HepG2 (cell line): ENCODE data around the gene PRKN. TPM values are rescaled to one million over a fixed set of nuclear protein-coding genes. Genes with fewer than 3 reads are reported as not detected.

Source experiments
- ATAC-seq: fragments of 200-7000 bp; cut with Tn5 transposase; 3 replicates; pipeline ENCODE4 v1.9.1; 2020; ENCODE audit warnings: mild to moderate bottlenecking, moderate library complexity
- BruUV-seq: library from RNA; stranded (reverse); fragments of 400-500 nt; replicated peaks from 2 replicates; lab custom pipeline; 2021; lab: Mats Ljungman, UMichigan
- CTCF ChIA-PET: fragments of 300-600 bp; formaldehyde crosslinking; extraction: SDS; loops from one replicate; lab custom pipeline; 2021; ENCODE audit warnings: low total read pairs, inconsistent platforms, low intra/inter-chr PET ratio; lab: Yijun Ruan, JAX
- POLR2A ChIA-PET: fragments of 350-600 bp; sonication (Branson Sonifier 250); formaldehyde crosslinking; loops from one replicate; lab custom pipeline; 2020; ENCODE audit warnings: antibody characterized with exemption, inconsistent platforms; lab: Yijun Ruan, JAX
- DNase-seq: peaks from one replicate; pipeline ENCODE4 v3.0.0-alpha.2; 2015; ENCODE audit warnings: low spot score
- FAIRE-seq: peaks from 3 replicates; lab custom pipeline; 2011; peaks lifted over from hg19 to GRCh38; lab: Jason Lieb, UNC
- H2AFZ ChIP-seq: one replicate; pipeline ENCODE4 v1.6.1; 2011; ENCODE audit warnings: low read length, inconsistent platforms
- H3K27ac ChIP-seq: fragments of 300-600 bp; 3 replicates; pipeline ENCODE4 v1.8.0; 2011; ENCODE audit warnings: mixed run types, mild to moderate bottlenecking, mixed read lengths, low read length, inconsistent platforms; ENCODE audit not compliant: insufficient read depth; ENCODE audit errors: extremely low read length
- H3K27me3 ChIP-seq, 2 experiments: fragments of 200-600 bp in 1 of 2; 2 replicates in 1 of 2; 3 replicates in 1 of 2; pipeline versions ENCODE4 v1.6.0 to v1.8.0; 2011; ENCODE audit warnings: low read length in 2 of 2, mild to moderate bottlenecking in 2 of 2, moderate library complexity in 2 of 2, inconsistent platforms in 1 of 2; ENCODE audit not compliant: insufficient read depth in 2 of 2, control insufficient read depth in 1 of 2
- H3K36me3 ChIP-seq, 2 experiments: fragments of 200-600 bp in 1 of 2; replicated peaks in 1 of 2; 2 replicates in 1 of 2; 3 replicates in 1 of 2; pipeline versions ENCODE4 v1.5.1 to v1.8.0; 2011; ENCODE audit warnings: low read length in 2 of 2, inconsistent platforms in 1 of 2; ENCODE audit not compliant: insufficient read depth in 2 of 2, control insufficient read depth in 1 of 2
- H3K4me1 ChIP-seq: 2 replicates; pipeline ENCODE4 v1.5.1; 2012; ENCODE audit warnings: low read length, inconsistent platforms; ENCODE audit not compliant: insufficient read depth
- H3K4me2 ChIP-seq: 2 replicates; pipeline ENCODE4 v1.6.0; 2011; ENCODE audit warnings: low read depth, low read length, inconsistent platforms
- H3K4me3 ChIP-seq, 3 experiments: fragments of 200-600 bp in 1 of 3; sonication (generic), shearing (Covaris generic) in 1 of 3; replicated peaks in 1 of 3; 2 replicates each; pipeline ENCODE4 v1.5.1; 2011 to 2016; ENCODE audit warnings: low read length in 3 of 3, inconsistent platforms in 2 of 3, low read depth in 2 of 3, mild to moderate bottlenecking in 2 of 3, control low read depth in 1 of 3, mixed read lengths in 1 of 3; ENCODE audit not compliant: insufficient read depth in 1 of 3
- H3K79me2 ChIP-seq: one replicate; pipeline ENCODE4 v1.6.1; 2011; ENCODE audit warnings: low read length, inconsistent platforms; ENCODE audit not compliant: insufficient read depth
- H3K9ac ChIP-seq: 2 replicates; pipeline ENCODE4 v1.6.0; 2011; ENCODE audit warnings: mild to moderate bottlenecking, low read depth, low read length, inconsistent platforms; ENCODE audit not compliant: insufficient read depth
- H3K9me3 ChIP-seq: 2 replicates; pipeline ENCODE4 v1.5.1; 2012; ENCODE audit warnings: mild to moderate bottlenecking, low read length
- H4K20me1 ChIP-seq: 2 replicates; pipeline ENCODE4 v1.6.0; 2011; ENCODE audit warnings: inconsistent platforms, mild to moderate bottlenecking, low read length, moderate library complexity; ENCODE audit not compliant: insufficient read depth
- DNMT3B ChIP-seq: conservative IDR thresholded peaks from 2 replicates; pipeline ENCODE4 v1.6.1; 2016; ENCODE audit warnings: missing biosample characterization, control low read depth
- TARDBP ChIP-seq: sonication (generic); formaldehyde crosslinking; IDR thresholded peaks from 2 replicates; pipeline ENCODE4 v1.8.0; 2022; ENCODE audit warnings: mild to moderate bottlenecking, missing genetic modification reagents
- ZFP36 ChIP-seq: fragments of 150-350 bp; IDR thresholded peaks from 2 replicates; pipeline ENCODE4 v1.6.1; 2018; ENCODE audit warnings: borderline replicate concordance, low read length, low read depth; ENCODE audit not compliant: partially characterized antibody
- ZFP90 ChIP-seq: sonication (generic); formaldehyde crosslinking; IDR thresholded peaks from 2 replicates; pipeline ENCODE4 v1.8.0; 2022; ENCODE audit warnings: missing genetic modification reagents, mild to moderate bottlenecking, inconsistent platforms, borderline replicate concordance
- ZNF3 ChIP-seq: IDR thresholded peaks from 2 replicates; pipeline ENCODE4 v1.7.0; 2017; ENCODE audit warnings: inconsistent platforms
- ZNF773 ChIP-seq: sonication (generic); formaldehyde crosslinking; IDR thresholded peaks from 2 replicates; pipeline ENCODE4 v1.4.0; 2020; ENCODE audit warnings: missing genetic modification reagents, borderline replicate concordance
- ZSCAN30 ChIP-seq: sonication (generic); formaldehyde crosslinking; IDR thresholded peaks from 2 replicates; pipeline ENCODE4 v1.5.0; 2020; ENCODE audit warnings: mild to moderate bottlenecking, missing genetic modification reagents
- WGBS: methylation state at CpG from one replicate; pipeline ENCODE4 v1.1.6; 2017; ENCODE audit warnings: low lambda C conversion rate; 5-methylcytosine and 5-hydroxymethylcytosine counted together
- in situ Hi-C: cut with HindIII; loops from 2 replicates; pipeline ENCODE4 v1.10.0; 2017; ENCODE audit warnings: low pct_unique_long_range_greater_than_20kb; ENCODE audit not compliant: extremely low pct_ligation_motif_present
- intact Hi-C: fragments of 100-400 bp; cut with micrococcal nuclease; formaldehyde crosslinking; loops from one replicate; pipeline ENCODE4 v1.10.0; 2022; ENCODE audit not compliant: unreplicated experiment
- polyA plus RNA-seq, 8 experiments: library from polyadenylated mRNA; depleted of rRNA in 3 of 8; stranded (reverse) in 7 of 8; unstranded in 1 of 8; fragments of >200 nt; fragmentation: Illumina TruSeq in 4 of 8; extraction: Trizol in 4 of 8; gene quantifications; 2 replicates each; pipeline versions ENCODE4 v1.2.1 to v1.2.3, GENCODE V29; 2011 to 2016; ENCODE audit warnings: low read depth in 4 of 8, missing spikeins in 1 of 8, mixed read lengths in 1 of 8; ENCODE audit not compliant: insufficient read depth in 1 of 8
- total RNA-seq, 5 experiments: library from RNA; depleted of rRNA; stranded (reverse); fragments of >200 nt; fragmentation: Illumina TruSeq; extraction: Trizol; gene quantifications; 2 replicates each; pipeline ENCODE4 v1.2.3, GENCODE V29; 2016; ENCODE audit warnings: low read depth in 1 of 5
- TF ChIP-seq, protein P1 (sequence below): sonication (generic); formaldehyde crosslinking; IDR thresholded peaks from 2 replicates; pipeline ENCODE4 v1.4.0; 2020; ENCODE audit warnings: missing genetic modification reagents
- TF ChIP-seq, protein P2 (sequence below): fragments of 450-650 bp; IDR thresholded peaks from 2 replicates; pipeline ENCODE4 v1.6.1; 2016
- TF ChIP-seq, protein P3 (sequence below): IDR thresholded peaks from 2 replicates; pipeline ENCODE4 v1.6.1; 2016; ENCODE audit warnings: mild to moderate bottlenecking, missing biosample characterization, missing genetic modification reagents

The PRKN gene
- total and polyA plus RNA-seq, 2 of the 13 experiments (the other 11 are each of a cell fraction or from before 2014, with no cell fraction given): 0.31 to 0.44 TPM

DNA sequence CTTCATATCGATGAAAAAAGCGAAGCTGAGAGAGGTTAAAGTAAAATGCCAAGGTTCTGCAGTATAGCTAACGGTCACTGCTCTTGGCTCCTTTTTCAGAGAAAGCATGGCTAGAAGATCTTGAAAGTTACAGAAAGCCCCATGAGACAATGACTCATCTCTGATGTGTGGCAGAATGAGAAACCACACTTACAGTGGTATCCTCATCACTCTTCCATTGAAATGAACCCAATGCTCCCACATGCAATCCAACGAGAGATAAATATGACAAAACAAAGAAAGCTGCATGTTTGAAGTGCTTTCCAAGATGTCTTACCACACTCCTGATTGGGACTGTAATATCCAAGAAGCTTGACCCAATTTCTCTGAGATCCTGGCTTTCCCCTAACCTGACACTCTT, 694.9 kb downstream of the PRKN start:
- no peaks in the 10 kb centered on the region for H3K4me1 ChIP-seq
- no peak overlapping the region for H3K27ac ChIP-seq
- WGBS: 14% methylated on average over 4 of the region's 4 CpGs
- H3K4me2 ChIP-seq: no peak overlapping the region
- intact Hi-C loops: no loop called here
- no peaks in the 10 kb centered on the region for H3K36me3 ChIP-seq
- no peak overlapping the region for H3K9ac ChIP-seq
- ChIA-PET CTCF (no interaction called here), POLR2A (no interaction called here)
- no peaks in the 10 kb centered on the region for H4K20me1 ChIP-seq
- H3K27me3 ChIP-seq: no peaks in the 10 kb centered on the region
- FAIRE-seq (no peak), ATAC-seq (no peak), DNase-seq (no peak)
- no peak overlapping the region for H2AFZ ChIP-seq
- no peaks in the 10 kb centered on the region for H3K9me3 ChIP-seq
- no TSS peak for BruUV-seq
- TF ChIP-seq DNMT3B: no peak
- TF ChIP-seq ZFP90 (CRISPR knock-in tag): no peak
- no peak overlapping the region for H3K4me3 ChIP-seq
- in situ Hi-C loops: no loop called here
- no peaks in the 10 kb centered on the region for H3K79me2 ChIP-seq

DNA sequence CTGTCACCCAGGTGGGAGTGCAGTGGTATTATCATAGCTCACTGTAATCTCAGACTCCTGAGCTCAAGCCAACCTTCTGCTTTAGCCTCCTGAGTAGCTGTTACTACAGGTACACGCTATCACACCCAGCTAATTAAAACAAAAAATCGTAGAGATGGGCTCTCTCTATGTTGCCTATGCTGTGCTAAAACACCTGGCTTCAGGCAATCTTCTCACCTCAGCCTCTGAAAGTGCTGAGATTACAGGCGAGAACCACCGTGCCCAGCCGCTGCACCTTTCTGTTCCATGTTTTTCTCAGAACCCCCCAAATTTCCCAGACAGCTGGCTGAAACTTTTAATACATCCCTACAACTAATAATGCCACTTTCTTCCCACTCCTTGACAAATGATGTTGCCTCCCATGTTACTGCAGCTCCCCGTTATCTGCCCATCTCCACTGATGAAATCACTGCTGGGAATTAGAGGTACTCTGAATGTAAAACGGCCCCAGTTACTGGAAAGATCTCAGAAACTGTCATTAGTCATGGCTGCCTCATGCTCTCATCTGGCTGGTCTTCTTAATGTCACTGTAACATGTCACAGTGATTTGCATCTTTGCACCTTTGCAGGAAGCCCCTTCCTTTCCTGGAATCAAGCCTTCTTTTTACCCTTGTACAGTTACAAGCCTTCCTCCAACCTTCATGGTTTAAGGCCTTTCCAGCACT, 697.5 kb downstream of the PRKN start:
- WGBS: 41% methylated on average over 7 of the region's 7 CpGs
- Histone ChIP-seq H3K9ac (no peak overlapping the region), H3K4me3 (no peak overlapping the region), H3K27ac (no peak overlapping the region)
- FAIRE-seq (no peak), DNase-seq (no peak)
- ChIA-PET CTCF (no interaction called here), POLR2A (no interaction called here)
- intact Hi-C loops: no loop called here
- in situ Hi-C loops: no loop called here
- TF ChIP-seq ZSCAN30 (CRISPR knock-in tag) (no peak), ZNF3 (CRISPR knock-in tag) (no peak), TARDBP (no peak), ZNF773 (CRISPR knock-in tag) (no peak), ZFP36 (no peak)
- TF ChIP-seq, protein P1, sequence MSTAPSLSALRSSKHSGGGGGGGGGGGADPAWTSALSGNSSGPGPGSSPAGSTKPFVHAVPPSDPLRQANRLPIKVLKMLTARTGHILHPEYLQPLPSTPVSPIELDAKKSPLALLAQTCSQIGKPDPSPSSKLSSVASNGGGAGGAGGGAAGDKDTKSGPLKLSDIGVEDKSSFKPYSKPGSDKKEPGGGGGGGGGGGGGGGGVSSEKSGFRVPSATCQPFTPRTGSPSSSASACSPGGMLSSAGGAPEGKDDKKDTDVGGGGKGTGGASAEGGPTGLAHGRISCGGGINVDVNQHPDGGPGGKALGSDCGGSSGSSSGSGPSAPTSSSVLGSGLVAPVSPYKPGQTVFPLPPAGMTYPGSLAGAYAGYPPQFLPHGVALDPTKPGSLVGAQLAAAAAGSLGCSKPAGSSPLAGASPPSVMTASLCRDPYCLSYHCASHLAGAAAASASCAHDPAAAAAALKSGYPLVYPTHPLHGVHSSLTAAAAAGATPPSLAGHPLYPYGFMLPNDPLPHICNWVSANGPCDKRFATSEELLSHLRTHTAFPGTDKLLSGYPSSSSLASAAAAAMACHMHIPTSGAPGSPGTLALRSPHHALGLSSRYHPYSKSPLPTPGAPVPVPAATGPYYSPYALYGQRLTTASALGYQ (CRISPR knock-in tag): no peak
- TF ChIP-seq, protein P2, sequence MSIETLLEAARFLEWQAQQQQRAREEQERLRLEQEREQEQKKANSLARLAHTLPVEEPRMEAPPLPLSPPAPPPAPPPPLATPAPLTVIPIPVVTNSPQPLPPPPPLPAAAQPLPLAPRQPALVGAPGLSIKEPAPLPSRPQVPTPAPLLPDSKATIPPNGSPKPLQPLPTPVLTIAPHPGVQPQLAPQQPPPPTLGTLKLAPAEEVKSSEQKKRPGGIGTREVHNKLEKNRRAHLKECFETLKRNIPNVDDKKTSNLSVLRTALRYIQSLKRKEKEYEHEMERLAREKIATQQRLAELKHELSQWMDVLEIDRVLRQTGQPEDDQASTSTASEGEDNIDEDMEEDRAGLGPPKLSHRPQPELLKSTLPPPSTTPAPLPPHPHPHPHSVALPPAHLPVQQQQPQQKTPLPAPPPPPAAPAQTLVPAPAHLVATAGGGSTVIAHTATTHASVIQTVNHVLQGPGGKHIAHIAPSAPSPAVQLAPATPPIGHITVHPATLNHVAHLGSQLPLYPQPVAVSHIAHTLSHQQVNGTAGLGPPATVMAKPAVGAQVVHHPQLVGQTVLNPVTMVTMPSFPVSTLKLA: no peak
- TF ChIP-seq, protein P3, sequence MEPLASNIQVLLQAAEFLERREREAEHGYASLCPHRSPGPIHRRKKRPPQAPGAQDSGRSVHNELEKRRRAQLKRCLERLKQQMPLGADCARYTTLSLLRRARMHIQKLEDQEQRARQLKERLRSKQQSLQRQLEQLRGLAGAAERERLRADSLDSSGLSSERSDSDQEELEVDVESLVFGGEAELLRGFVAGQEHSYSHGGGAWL (CRISPR knock-in tag): no peak
- TF ChIP-seq, all 625 proteins: peak for 0
- H3K27me3 ChIP-seq: no peaks in the 10 kb centered on the region
- H4K20me1 ChIP-seq: no peaks in the 10 kb centered on the region
- no peaks in the 10 kb centered on the region for H3K79me2 ChIP-seq
- H3K4me2 ChIP-seq: no peak overlapping the region
- no peak overlapping the region for H2AFZ ChIP-seq
- H3K4me1 ChIP-seq: no peaks in the 10 kb centered on the region
- H3K36me3 ChIP-seq: no peaks in the 10 kb centered on the region
- ATAC-seq: no peak
- no TSS peak for BruUV-seq
- H3K9me3 ChIP-seq: no peaks in the 10 kb centered on the region
